OCI-LY7 (cell line): ENCODE results near the gene CYBB. TPM values are rescaled to one million over a fixed set of nuclear protein-coding genes. Genes with fewer than 3 reads are reported as not detected.
A peak's percentile ranks its signal among the peaks of the same experiment; 100 is the strongest.

Experiments used
- BruUV-seq: library from RNA; stranded (reverse); fragments of 400-500 nt; replicated peaks from 2 replicates; lab custom pipeline; 2021; lab: Mats Ljungman, UMichigan
- CTCF ChIA-PET: fragments of 300-600 bp; sonication (Branson Sonifier 250); formaldehyde crosslinking; loops from one replicate; lab custom pipeline; 2022; ENCODE audit warnings: antibody characterized with exemption; ENCODE audit not compliant: unreplicated experiment; lab: Charles Lee
- POLR2A ChIA-PET: fragments of 300-600 bp; sonication (Branson Sonifier 250); formaldehyde crosslinking; loops from one replicate; lab custom pipeline; 2022; ENCODE audit warnings: antibody characterized with exemption; lab: Charles Lee
- DNase-seq: peaks from one replicate; pipeline ENCODE4 v3.0.0-alpha.2; 2015; ENCODE audit warnings: low spot score
- H2AFZ ChIP-seq: fragments of 200-600 bp; sonication (generic), shearing (Covaris generic); 2 replicates; pipeline ENCODE4 v1.6.1; 2014; ENCODE audit warnings: mild to moderate bottlenecking, antibody characterized with exemption, low read length, moderate library complexity
- H3K27ac ChIP-seq: fragments of 200-600 bp; sonication (generic); 2 replicates; pipeline ENCODE4 v1.5.1; 2014; ENCODE audit warnings: mixed run types, low read depth, mild to moderate bottlenecking, moderate library complexity, low read length, inconsistent platforms; ENCODE audit not compliant: poor library complexity, severe bottlenecking
- H3K36me3 ChIP-seq: fragments of 200-600 bp; sonication (generic); 2 replicates; pipeline ENCODE4 v1.6.1; 2014; ENCODE audit warnings: mild to moderate bottlenecking, antibody characterized with exemption, low read length, moderate library complexity, mixed read lengths; ENCODE audit not compliant: insufficient read depth
- H3K4me1 ChIP-seq: fragments of 200-600 bp; sonication (generic); 2 replicates; pipeline ENCODE4 v1.5.1; 2014; ENCODE audit warnings: mild to moderate bottlenecking, low read length; ENCODE audit not compliant: insufficient read depth, poor library complexity, severe bottlenecking
- H3K4me2 ChIP-seq: fragments of 200-600 bp; sonication (generic); 2 replicates; pipeline ENCODE4 v1.6.1; 2014; ENCODE audit warnings: mild to moderate bottlenecking, low read length
- H3K4me3 ChIP-seq: fragments of 200-600 bp; sonication (generic); 2 replicates; pipeline ENCODE4 v1.5.1; 2014; ENCODE audit warnings: mild to moderate bottlenecking, low read depth, low read length; ENCODE audit not compliant: poor library complexity, severe bottlenecking
- H3K79me2 ChIP-seq: fragments of 200-600 bp; sonication (generic); 2 replicates; pipeline ENCODE4 v1.6.1; 2016; ENCODE audit warnings: low read depth, mild to moderate bottlenecking, low read length, moderate library complexity, mixed read lengths; ENCODE audit not compliant: insufficient read depth
- H3K9me2 ChIP-seq: fragments of 200-600 bp; sonication (generic); 2 replicates; pipeline ENCODE4 v1.6.1; 2016; ENCODE audit warnings: mild to moderate bottlenecking, low read length, mixed read lengths; ENCODE audit not compliant: insufficient read depth
- H3K9me3 ChIP-seq: fragments of 200-600 bp; sonication (generic); 2 replicates; pipeline ENCODE4 v1.6.1; 2014; ENCODE audit warnings: mild to moderate bottlenecking, mixed run types, low read length, mixed read lengths
- H4K20me1 ChIP-seq: fragments of 200-600 bp; sonication (generic); 2 replicates; pipeline ENCODE4 v1.6.1; 2014; ENCODE audit warnings: mild to moderate bottlenecking, antibody characterized with exemption, low read length, moderate library complexity, mixed read lengths; ENCODE audit not compliant: insufficient read depth
- EZH2phosphoT487 ChIP-seq: fragments of 200-600 bp; sonication (generic); IDR thresholded peaks from 2 replicates; pipeline ENCODE4 v1.6.1; 2018; ENCODE audit warnings: low read depth, borderline replicate concordance, mild to moderate bottlenecking, mixed run types, antibody characterized with exemption, low read length, moderate library complexity, mixed read lengths
- intact Hi-C: fragments of 100-400 bp; cut with micrococcal nuclease; formaldehyde crosslinking; loops from one replicate; pipeline ENCODE4 v1.10.0; 2022; ENCODE audit not compliant: unreplicated experiment
- total RNA-seq, 2 experiments: library from RNA; depleted of rRNA in 1 of 2; stranded (reverse); fragments of >200 nt in 1 of 2; shearing (Covaris generic) in 1 of 2; gene quantifications; 2 replicates each; pipeline ENCODE4 v1.2.3, GENCODE V29; 2014 to 2022
- TF ChIP-seq, protein P1 (sequence below): fragments of 200-600 bp; sonication (generic); conservative IDR thresholded peaks from 2 replicates; pipeline ENCODE4 v1.5.1; 2014; ENCODE audit warnings: mild to moderate bottlenecking, antibody characterized with exemption, low read length, moderate library complexity, mixed read lengths

CYBB gene
- total RNA-seq, 2 experiments from 2014 or later: 25.4 to 38.3 TPM

DNA sequence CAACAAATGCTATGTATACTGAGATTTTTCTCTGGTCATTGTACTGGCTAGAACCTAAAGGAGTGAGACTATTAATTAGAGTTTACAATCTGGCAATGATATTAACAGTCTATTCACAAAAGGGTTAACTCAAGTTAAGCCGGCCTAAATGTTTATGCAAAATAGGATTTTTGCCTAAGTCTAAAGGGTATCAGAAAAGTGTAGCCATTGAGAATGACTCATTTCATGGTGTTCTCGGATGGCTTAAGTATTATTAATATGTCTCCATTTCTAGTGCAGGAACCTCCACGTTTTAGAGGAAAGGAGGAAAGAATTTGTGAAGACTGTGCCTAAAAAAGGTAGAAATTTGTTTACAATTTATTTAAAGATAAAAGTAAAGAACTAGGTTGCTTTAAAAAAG is 37.7 kb downstream of the CYBB start:
- H3K9me3 ChIP-seq: no peaks in the 10 kb centered on the region
- peaks cover 96% of the 10 kb centered on the region for H3K4me1 ChIP-seq
- peak overlapping the region; percentile 78 for H3K4me2 ChIP-seq
- no peak for TF ChIP-seq EZH2phosphoT487
- TF ChIP-seq, protein P1, sequence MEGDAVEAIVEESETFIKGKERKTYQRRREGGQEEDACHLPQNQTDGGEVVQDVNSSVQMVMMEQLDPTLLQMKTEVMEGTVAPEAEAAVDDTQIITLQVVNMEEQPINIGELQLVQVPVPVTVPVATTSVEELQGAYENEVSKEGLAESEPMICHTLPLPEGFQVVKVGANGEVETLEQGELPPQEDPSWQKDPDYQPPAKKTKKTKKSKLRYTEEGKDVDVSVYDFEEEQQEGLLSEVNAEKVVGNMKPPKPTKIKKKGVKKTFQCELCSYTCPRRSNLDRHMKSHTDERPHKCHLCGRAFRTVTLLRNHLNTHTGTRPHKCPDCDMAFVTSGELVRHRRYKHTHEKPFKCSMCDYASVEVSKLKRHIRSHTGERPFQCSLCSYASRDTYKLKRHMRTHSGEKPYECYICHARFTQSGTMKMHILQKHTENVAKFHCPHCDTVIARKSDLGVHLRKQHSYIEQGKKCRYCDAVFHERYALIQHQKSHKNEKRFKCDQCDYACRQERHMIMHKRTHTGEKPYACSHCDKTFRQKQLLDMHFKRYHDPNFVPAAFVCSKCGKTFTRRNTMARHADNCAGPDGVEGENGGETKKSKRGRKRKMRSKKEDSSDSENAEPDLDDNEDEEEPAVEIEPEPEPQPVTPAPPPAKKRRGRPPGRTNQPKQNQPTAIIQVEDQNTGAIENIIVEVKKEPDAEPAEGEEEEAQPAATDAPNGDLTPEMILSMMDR: no peak
- H3K4me3 ChIP-seq: peak overlapping the region; percentile 65
- H3K27ac ChIP-seq: peak overlapping the region; percentile 100
- H3K9me2 ChIP-seq: no peaks in the 10 kb centered on the region
- POLR2A ChIA-PET: interaction anchor here (0.8 to 5.3 kb wide), 12 partner anchors 18 to 83 kb away, joined by 3 to 65 read pairs (median 4); partner anchors contain the start of gene CYBB
- H3K36me3 ChIP-seq: peaks cover 4% of the 10 kb centered on the region; the same call in 1 of the 2 replicates
- no peaks in the 10 kb centered on the region; the same call in 1 of the 2 replicates for H3K79me2 ChIP-seq
- no TSS peak for BruUV-seq
- CTCF ChIA-PET: interaction anchor here (1.0 kb wide), 2 partner anchors 36 to 41 kb away, joined by 5 read pairs; no protein-coding TSS in a partner anchor
- intact Hi-C loops: loop anchor here (5.0 to 10.0 kb wide), 3 partner anchors 35 to 987 kb away; partner anchors contain the start of genes CYBB and MID1IP1
- peak; percentile 72 for DNase-seq
- peak overlapping the region; percentile 6; the same call in 1 of the 2 replicates for H2AFZ ChIP-seq
- no peaks in the 10 kb centered on the region for H4K20me1 ChIP-seq

DNA sequence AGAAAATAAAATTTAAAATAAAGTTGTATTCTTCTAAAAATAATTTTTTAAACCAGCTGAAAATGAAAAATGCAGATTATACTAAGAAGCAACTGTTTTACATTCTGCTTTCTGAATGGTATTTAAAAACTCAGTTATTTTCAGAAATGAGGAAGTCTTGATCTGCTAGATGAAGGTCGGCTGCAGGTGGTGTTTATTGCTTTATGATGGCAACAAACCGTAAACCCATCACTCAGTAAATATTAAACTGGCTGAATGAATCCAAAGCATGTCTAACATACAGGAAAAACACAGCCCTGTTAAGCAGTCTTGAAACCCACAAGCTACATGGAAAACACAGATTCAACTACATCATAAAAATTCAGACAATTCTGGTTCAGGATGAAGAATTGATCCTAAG is 38.2 kb downstream of the CYBB start:
- BruUV-seq: TSS peak; percentile 96
- Histone ChIP-seq H2AFZ (no peak overlapping the region), H3K9me2 (no peaks in the 10 kb centered on the region), H3K4me1 (peaks cover 96% of the 10 kb centered on the region), H3K4me2 (peak overlapping the region; percentile 78), H3K36me3 (no peaks in the 10 kb centered on the region), H3K9me3 (no peaks in the 10 kb centered on the region), H4K20me1 (no peaks in the 10 kb centered on the region), H3K27ac (peak overlapping the region; percentile 100), H3K79me2 (no peaks in the 10 kb centered on the region; the same call in 1 of the 2 replicates), H3K4me3 (peak overlapping the region; percentile 65)
- CTCF ChIA-PET: no interaction called here
- DNase-seq: peak; percentile 87
- TF ChIP-seq, protein P1: no peak
- no peak for TF ChIP-seq EZH2phosphoT487
- POLR2A ChIA-PET: interaction anchor here (1.2 to 5.3 kb wide), 3 partner anchors 35 to 73 kb away, joined by 3 to 65 read pairs (median 6); partner anchors contain the start of gene CYBB
- intact Hi-C loops: loop anchor here (1.0 to 10.0 kb wide), 4 partner anchors 36 to 987 kb away; partner anchors contain the start of genes CYBB and MID1IP1

DNA sequence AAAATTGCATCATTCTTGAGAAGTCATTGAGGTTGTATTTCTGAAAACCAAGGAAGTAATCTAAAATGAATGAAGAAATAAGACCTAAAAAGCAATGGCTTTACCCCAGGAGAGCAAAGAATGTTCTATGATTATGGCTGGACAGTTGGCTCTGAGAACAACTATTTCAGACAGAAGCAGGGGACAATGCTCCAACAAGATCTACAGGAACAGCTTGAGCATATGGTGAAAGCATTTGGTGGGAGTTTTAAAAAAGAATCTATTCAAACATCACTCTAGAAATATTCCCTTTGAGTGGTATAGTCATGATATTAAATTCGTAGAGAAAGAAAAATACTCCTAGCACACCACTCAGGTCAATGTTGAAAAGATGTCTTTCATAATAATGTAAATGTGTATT is 40.8 kb downstream of the CYBB start:
- TF ChIP-seq EZH2phosphoT487: no peak
- TF ChIP-seq, protein P1: no peak
- no peaks in the 10 kb centered on the region; the same call in 1 of the 2 replicates for H3K79me2 ChIP-seq
- CTCF ChIA-PET: no interaction called here

More for the DNA sequence above, 40.8 kb downstream of the CYBB start:
- H4K20me1 ChIP-seq: no peaks in the 10 kb centered on the region
- DNase-seq: no peak
- POLR2A ChIA-PET: interaction anchor here (1.2 to 5.3 kb wide), 2 partner anchors 38 to 57 kb away, joined by 5 to 65 read pairs; partner anchors contain the start of gene CYBB
- intact Hi-C loops: no loop called here
- peaks cover 95% of the 10 kb centered on the region for H3K4me1 ChIP-seq
- H3K9me3 ChIP-seq: no peaks in the 10 kb centered on the region
- H3K27ac ChIP-seq: peak overlapping the region; percentile 100
- H3K36me3 ChIP-seq: no peaks in the 10 kb centered on the region
- no TSS peak for BruUV-seq
- H3K4me2 ChIP-seq: peak overlapping the region; percentile 25; the same call in 1 of the 2 replicates
- H3K9me2 ChIP-seq: no peaks in the 10 kb centered on the region
- H2AFZ ChIP-seq: peak overlapping the region; percentile 57; the same call in 1 of the 2 replicates
- no peak overlapping the region for H3K4me3 ChIP-seq
